GM21737 (cell line): ENCODE measurements around the gene TTC19.
"Not testable (repeated sequence)": the region's sequence is repeated elsewhere in the genome, so short reads cannot be mapped to it uniquely, and the experiment has no call there.

Source experiments
- ATAC-seq: cut with Tn5 transposase; IDR thresholded peaks from one replicate; pipeline ENCODE4 v1.9.1; 2021; ENCODE audit warnings: mild to moderate bottlenecking, moderate library complexity; ENCODE audit not compliant: unreplicated experiment

The TTC19 gene

DNA sequence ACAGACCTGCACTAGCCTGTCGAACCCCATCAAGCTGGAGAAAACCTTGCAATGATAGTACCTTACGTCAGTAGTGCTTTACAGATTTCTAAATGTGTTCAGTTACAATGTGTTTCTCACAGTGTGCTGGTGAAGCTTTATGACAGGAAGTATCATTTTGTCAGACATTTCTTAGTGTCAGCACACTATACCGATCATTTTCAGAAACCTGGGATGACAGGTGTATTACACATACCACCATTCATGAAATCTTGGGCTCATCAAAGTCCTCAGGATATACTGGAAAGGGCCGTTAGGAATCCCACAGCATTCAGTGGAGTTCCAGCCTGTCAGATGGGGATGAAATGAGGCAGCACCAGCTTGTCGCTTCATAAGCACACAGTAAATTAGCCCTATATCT is 27.3 kb downstream of the TTC19 start:
- ATAC-seq: no peak

DNA sequence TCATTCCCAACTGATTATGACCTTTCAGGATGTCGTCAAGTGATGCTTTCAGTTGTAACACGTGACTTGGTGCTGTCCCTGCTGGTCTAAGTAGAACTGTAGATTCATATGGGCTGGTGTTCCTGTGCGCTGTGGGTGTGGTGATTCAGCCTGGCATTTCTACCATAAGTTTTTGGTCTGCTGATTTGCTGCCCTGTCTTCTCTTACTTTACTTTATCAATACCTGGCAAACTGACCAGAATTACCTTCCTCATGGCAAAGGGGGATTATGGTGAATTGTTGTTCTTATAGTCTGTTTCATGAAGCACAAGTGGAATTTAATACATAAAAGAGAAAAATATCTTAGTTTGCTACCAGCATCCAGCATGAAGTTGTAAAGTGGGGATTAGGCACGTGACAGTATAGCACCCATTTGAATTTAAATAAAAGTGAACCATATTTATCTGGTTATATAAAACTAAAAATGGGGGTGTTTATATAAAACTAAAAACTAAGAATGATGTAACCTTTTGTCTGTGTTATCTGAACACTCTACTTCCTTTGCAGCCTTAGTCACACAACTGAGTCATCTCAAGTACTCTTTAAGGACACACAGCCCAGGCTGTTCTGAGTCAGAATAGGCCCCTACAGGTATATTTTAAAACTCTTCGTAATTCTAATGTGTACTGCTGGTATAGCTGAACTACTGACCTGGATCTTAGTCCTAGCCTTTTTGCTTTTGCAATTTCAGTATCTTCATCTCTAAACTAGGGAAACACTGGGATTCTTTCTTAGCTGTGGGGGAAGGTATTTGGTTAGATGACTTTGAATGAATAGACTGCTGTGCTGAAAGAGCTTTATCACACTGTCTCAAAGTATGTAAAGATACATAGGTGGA is 28.3 kb downstream of the TTC19 start:
- peak; percentile 55 for ATAC-seq

DNA sequence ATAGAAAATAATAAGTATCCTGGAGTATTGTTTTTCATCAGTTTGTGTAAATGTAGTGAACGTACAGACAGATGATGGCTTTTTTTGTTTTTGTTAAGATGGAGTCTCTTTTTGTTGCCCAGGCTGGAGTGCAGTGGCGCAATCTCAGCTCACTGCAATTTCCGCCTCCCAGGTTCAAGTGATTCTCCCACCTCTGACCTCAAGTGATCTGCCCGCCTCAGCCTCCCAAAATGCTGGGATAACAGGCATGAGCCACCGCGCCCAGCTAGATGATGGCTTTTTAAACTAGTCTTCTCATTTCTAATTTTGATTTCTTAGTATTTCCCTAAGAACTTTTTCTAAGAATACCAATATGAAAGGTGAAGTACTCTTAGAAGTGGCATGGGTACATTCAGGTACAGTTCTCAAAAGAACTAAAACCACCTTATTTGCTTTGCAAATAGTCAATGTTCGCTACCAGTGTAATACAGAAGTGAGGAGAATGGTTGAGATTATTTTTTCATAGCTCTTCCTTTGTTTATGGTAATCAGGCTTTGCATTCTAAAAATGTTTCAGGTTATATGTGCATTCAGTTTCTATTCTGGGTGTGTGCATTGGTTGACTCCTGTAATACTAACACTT is 34.2 kb downstream of the TTC19 start:
- ATAC-seq: no peak

DNA sequence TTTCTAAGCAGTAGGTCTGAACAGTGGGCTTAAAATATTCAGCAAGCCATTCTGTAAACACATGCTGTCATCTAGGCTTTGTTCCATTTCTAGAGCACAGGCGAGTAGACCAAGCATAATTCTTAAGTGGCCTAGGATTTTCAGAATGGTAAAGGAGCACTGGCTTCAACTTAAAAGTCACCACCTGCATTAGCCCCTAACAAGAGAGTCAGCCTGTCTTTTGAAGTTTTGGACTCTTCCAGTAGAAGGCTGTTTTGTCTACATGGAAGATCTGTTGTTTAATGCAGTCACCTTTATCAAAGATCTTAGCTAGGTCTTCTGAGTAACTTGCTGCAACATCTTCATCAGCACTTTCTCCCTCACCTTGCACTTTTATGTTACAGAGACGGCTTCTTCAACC is 36.6 kb downstream of the TTC19 start:
- ATAC-seq: no peak

DNA sequence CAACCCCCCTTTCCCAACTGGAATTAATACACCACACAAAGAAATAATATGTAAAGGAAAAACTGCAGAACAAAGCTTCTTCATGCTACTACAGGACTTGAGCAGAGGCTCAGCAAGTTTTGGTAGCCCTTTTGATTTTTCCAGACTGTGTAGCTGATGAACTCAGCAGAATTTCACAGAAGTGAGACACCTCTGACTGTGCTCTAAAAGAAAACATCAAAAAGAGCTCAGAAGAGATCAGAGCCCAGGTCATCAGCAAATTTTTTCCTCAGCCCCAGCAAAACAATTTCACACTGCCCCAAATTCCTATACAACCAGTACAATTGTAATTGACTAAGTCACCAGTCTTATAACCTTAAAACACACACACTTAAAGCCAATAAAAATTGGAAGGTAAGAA is 38.0 kb downstream of the TTC19 start:
- ATAC-seq: no peak

DNA sequence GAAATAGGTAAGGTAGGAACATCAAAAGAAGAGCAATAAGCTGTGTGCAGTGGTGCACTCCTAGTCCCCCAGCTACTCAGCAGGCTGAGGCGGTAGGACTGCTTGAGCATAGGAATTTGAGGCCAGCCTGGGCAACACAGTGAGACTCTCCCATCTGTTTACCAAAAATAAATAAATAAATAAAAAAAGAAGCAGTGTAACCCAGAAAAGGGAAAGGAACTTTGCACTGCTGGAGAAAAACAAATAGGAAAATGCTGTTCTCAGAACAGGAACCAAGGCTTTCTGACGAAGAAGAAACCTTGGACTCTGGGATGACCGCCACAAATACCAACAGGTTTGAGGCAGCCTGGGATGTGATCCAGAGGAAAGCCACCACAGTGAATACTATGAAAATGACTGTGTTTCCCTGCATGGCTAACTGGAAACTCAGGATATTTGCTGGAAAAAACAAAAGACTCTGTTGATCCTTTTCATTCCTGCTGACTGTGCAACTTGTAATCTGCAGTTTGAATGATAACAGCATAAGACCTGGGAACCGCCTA is 41.2 kb downstream of the TTC19 start:
- ATAC-seq: no peak

DNA sequence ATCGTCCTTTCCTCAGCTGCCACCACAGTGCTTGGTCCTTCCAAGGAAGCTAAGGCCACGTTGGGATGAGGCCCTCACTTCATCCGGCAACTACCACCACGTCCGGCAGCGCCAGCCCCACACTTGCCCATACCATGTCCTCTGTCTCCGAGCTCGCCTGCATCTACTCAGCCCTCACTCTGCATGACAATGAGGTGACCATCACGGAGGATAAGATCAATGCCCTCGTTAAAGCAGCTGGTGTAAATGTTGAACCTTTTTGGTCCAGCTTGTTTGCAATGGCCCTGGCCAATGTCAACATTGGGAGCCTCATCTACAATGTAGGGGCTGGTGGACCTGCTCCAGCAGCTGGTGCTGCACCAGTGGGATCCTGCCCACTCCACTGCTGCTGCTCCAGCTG is 44.9 kb downstream of the TTC19 start:
- ATAC-seq: no peak

DNA sequence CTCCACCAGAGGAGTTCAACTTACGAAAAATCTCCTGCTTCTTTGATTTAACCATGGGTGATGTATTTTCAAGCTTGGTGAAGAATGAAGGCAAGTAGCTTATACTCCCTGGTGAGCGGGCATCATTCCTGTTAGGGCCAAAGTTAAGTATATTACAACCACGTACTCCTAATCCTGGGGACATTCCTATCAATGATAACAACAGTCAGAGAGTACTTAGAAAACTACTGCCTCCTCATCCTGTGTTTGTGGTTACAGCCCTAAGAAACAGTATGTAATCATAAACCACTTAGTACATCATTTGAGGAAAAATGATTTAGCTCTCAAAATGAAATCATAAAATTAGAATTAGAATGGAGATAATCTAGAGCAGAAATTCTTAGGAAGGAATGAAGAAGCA is 47.3 kb downstream of the TTC19 start:
- ATAC-seq: no peak

DNA sequence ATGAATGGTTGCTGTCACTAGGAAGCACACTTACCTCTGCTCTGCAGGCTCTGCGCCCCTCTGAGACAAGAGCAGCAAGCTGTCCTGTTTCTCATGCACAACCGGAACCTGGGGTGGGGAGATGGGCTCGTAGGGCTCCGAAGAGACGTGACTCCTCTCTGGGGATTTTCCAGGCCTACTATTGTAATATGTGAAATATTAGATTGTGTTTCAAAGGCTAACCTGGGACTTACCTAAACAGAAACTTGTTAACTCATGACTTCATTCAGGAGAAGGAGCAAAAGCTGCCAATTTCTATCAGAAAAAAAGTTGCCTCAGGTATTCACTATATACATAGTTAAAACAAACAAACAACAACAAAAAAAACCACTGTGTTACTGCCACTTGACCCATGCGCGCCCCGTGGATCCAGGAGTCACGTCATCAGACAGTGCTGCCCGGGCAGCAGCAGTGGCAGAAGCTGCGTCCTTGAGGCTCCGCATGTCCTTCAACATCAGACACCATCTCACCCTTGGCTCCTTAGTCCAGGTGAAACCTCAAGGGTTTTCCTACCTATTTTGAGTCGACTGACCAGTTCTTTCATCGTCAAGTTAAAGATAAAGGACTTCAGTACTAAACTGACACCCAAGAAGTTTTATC is 49.3 kb downstream of the TTC19 start:
- ATAC-seq: no peak

DNA sequence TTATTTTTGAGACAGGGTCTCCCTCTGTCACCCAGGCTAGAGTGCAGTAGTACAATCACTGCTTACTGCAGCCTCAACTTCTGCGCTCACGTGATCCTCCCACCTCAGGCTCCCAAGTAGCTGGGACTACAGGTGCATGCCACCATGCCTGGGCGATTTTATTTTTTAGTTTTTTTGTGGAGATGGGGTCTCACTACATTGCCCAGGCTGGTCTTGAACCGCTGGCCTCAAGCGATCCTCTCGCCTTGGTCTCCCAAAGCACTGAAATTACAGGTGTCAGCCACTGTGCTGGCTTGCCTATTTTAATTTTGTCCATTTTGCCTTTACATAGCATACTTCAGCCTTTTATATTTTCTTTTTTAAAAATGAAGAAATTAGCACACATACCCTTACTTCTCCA is 51.2 kb downstream of the TTC19 start:
- no peak for ATAC-seq

DNA sequence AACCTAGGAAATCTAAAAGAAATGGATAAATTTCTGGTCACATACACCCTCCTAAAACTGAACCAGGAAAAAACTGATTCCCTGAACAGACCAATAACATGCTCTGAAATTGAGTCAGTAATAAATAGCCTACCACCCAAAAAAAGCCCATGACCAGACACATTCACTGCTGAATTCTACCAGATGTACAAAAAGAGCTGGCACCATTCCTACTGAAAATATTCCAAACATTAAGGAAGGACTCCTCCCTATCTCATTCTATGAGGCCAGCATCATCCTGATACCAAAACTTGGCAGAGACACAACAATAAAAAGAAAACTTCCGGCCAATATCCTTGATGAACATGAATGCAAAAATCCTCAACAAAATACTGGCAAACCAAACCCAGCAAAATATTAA is 52.9 kb downstream of the TTC19 start:
- no peak for ATAC-seq

DNA sequence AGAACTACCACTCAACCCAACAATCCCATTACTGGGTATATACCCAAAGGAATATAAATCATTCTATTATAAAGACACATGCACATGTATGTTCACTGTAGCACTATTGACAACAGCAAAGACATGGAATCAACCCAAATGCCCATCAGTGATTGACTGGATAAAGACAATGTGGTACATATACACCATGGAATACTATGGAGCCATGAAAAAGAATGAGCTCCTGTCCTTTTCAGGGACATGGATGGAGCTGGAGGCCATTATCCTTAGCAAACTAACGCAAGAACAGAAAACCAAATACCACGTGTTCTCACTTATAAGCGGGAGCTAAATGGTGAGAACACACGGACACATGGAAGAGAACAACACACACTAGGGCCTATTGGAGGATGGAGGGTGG is 55.5 kb downstream of the TTC19 start:
- ATAC-seq: not testable (repeated sequence)

DNA sequence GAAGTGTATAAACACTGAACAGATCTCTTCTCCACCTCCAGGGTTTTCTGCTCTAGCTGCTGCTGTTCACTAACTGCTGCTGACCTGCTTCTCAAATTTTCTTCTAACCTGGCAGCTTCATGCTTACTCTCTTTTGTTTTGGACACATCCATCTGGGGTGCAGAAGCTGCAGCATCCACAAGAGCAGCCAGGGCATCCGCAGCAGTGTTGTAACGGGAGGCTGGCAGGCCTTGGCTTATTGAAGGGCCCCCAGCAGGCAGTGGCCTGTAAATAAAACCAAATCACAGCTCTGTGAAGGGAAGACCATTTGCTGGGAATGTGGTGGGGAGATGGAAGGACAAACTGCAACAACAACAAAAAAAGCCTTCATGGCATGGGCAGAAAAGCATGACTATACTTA is 62.0 kb downstream of the TTC19 start:
- no peak for ATAC-seq

DNA sequence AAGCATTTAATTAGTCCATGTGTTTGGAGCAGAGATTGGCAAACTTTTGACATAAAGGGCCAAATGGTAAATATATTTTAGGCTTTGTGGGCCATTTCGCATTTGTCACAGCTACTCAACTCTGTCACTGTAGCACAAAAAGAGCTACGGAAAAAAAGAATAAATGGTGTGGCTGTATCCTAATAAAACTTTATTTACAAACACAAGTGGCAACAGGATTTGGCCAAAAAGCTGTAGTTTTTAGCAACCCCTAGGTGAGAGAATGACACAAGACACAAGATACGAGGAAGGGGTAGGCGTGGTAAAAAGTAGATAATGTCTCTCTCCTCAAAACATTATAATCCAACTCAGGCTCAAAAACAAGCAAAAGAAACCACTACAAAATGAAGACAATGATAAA is 66.5 kb downstream of the TTC19 start:
- no peak for ATAC-seq

DNA sequence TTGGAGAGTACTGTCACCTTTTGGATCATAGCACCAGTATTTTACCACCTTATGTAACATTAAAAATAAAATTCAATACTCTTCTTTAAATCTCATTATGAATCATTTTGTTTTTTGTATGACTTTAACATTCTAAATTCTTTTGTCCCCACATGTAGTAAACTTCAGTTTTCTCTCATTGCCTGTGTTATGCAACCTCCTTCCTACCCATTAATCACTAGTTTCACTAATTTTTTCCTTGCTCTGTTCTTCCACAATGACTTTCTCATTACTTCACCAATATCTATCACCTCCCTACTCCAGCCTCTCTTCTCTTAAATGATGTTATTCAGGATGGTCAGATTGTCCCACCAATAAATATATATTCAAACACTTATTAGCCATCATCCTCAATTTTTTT is 68.7 kb downstream of the TTC19 start:
- no peak for ATAC-seq

DNA sequence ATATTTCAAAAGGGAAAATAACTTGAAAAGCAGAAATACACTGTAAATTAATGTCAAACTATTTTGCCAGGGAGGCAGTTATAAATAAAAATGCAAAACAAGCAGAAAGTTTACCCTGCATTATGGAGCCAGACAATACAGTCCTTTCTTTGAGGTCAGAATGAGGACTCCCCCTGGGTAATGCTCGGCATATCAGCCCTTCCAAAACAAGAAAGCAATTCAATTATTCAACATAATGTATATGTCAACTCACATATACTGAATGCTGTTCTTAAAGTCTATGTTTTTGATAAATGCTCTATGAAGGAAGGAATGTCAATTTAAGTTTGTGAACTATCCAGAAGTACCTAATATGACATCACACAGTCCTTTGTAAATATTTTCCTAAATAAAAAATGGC is 72.4 kb downstream of the TTC19 start:
- no peak for ATAC-seq

DNA sequence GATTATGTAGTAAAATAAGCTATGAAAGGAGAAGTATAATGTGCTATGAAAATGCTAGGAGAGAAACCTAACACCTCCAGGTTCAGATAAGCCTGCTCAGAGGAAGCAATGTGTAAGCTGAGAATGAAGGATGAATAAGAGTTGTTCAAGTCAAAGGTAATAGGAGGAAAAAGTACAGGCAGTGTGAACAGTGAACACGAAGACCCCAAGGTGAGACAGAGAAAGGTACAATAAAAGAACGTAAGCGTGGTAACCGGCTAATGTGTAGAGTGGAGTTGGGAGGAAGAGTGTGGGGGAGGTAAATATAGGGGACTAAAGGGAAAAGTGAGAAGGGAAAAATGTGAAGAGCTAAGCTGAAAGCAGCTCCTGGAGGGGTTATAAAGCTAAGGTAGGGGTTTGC is 74.2 kb downstream of the TTC19 start:
- no peak for ATAC-seq

DNA sequence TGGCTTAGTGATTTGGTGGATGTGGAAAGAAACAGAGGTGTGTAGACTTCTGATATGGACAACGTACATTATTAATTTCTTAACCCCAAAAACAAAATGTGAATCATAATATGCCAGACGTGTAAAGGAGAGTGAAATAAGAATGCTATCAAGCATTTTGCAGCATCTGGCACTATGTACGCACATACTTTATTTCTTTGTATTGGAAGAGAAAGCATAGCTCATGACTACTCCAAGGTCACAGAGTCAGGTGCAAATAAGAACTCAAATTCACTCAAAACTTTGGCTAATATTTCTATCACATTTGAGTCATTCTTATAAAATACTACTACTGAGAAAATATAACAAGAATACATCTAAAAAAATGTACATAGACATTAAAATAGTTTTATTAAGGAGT is 74.8 kb downstream of the TTC19 start:
- no peak for ATAC-seq

DNA sequence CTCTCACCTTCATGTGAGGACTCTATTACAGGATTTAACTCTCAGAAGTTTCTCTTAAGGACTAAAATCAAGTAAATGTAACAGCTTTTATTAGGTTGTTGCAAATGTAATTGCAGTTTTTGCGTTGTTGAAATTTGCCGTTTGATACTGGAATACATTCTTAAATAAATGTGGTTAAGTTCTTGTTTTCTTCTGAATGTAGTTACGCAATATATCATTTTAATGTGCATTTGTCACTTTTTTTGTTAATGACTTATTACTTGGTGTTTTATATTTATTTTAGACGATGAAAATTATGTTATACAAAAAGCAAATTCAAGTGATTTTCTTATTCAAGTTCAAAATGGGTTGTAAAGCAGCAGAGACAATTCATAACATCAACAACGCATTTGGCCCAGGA is 76.3 kb downstream of the TTC19 start:
- no peak for ATAC-seq
